Mucosa of descending colon (tissue), 3 donors: Measurements from ENCODE around the gene PBX2. TPM values are rescaled to one million over a fixed set of nuclear protein-coding genes. Genes with fewer than 3 reads are reported as not detected.
"Not testable (repeated sequence)": the region's sequence is repeated elsewhere in the genome, so short reads cannot be mapped to it uniquely, and the experiment has no call there.

Source experiments
- ATAC-seq: fragments of 200-7000 bp; cut with Tn5 transposase; one replicate; pipeline ENCODE4 v1.9.1; 2020; ENCODE audit warnings: mild to moderate bottlenecking, moderate library complexity
- DNase-seq, 3 donors: peaks; one replicate each; pipeline ENCODE4 v3.0.0-alpha.2; 2020
- H3K36me3 ChIP-seq: fragments of 200-600 bp; one replicate; pipeline ENCODE4 v1.8.0; 2021; ENCODE audit warnings: low read depth, mild to moderate bottlenecking
- H3K4me1 ChIP-seq: fragments of 200-600 bp; one replicate; pipeline ENCODE4 v1.8.0; 2021; ENCODE audit warnings: low read depth, mild to moderate bottlenecking
- H3K4me3 ChIP-seq: fragments of 200-600 bp; one replicate; pipeline ENCODE4 v1.8.0; 2021; ENCODE audit warnings: mild to moderate bottlenecking
- H3K9me3 ChIP-seq: fragments of 200-600 bp; one replicate; pipeline ENCODE4 v1.8.0; 2021; ENCODE audit warnings: mild to moderate bottlenecking
- CTCF ChIP-seq: fragments of 200-600 bp; IDR thresholded peaks from one replicate; pipeline ENCODE4 v1.8.0; 2022; ENCODE audit warnings: antibody characterized with exemption, mild to moderate bottlenecking
- intact Hi-C, 2 donors: fragments of 100-400 bp; cut with DNase I in 1 of 2; cut with micrococcal nuclease in 1 of 2; formaldehyde crosslinking; loops; one replicate each; pipeline versions ENCODE4 v1.11.0 to v1.11.1; 2022; cut with DNase I, micrococcal nuclease
- total RNA-seq, 3 donors: library from RNA; stranded (reverse); fragmentation: NEBNext Ultra II Directional in 2 of 3; extraction: Animal tissue kit (Norgen Biotek cat#: 25700) in 2 of 3; gene quantifications; one replicate each; pipeline versions ENCODE4 v1.2.1 to v1.2.4, GENCODE V29; 2021 to 2023
- donor health status: DM: no; HTN: no; CAD: no; lungs with moderate emphysema.
- donor health status: DM: no; HTN: no; CAD: no.
- donor health status: DM: no; HTN: yes; CAD: no.

PBX2 gene
- total RNA-seq, 3 donors from 2014 or later, result 49.4 to 97.7 (median 53.9) TPM

GRCh38 chr6:32149092-32149755, 40.8 kb downstream of the PBX2 start:
- H3K4me3 ChIP-seq, result no peak overlapping the region
- H3K36me3 ChIP-seq, result no peaks in the 10 kb centered on the region
- intact Hi-C loops, result no loop called here
- ATAC-seq, result no peak
- peaks cover 9% of the 10 kb centered on the region for H3K4me1 ChIP-seq
- no peaks in the 10 kb centered on the region for H3K9me3 ChIP-seq
- TF ChIP-seq CTCF, result no peak
- no peak for DNase-seq

GRCh38 chr6:32148289-32149091, 41.5 kb downstream of the PBX2 start:
- Histone ChIP-seq H3K36me3 (no peaks in the 10 kb centered on the region), H3K4me1 (peaks cover 9% of the 10 kb centered on the region), H3K4me3 (no peak overlapping the region), H3K9me3 (no peaks in the 10 kb centered on the region)
- ATAC-seq (peak; percentile 75), DNase-seq (peak; percentile 74 to 86 (median 82))
- TF ChIP-seq CTCF, result no peak
- intact Hi-C loops, result no loop called here

- intact Hi-C loops, result no loop called here
- no peak for DNase-seq
- Histone ChIP-seq H3K36me3 (no peaks in the 10 kb centered on the region), H3K4me1 (peaks cover 4% of the 10 kb centered on the region), H3K9me3 (no peaks in the 10 kb centered on the region), H3K4me3 (no peak overlapping the region)
- TF ChIP-seq CTCF, result no peak
- ATAC-seq, result no peak
Observed at GRCh38 chr6:32147401-32148132, 42.4 kb downstream of the PBX2 start.

DNA sequence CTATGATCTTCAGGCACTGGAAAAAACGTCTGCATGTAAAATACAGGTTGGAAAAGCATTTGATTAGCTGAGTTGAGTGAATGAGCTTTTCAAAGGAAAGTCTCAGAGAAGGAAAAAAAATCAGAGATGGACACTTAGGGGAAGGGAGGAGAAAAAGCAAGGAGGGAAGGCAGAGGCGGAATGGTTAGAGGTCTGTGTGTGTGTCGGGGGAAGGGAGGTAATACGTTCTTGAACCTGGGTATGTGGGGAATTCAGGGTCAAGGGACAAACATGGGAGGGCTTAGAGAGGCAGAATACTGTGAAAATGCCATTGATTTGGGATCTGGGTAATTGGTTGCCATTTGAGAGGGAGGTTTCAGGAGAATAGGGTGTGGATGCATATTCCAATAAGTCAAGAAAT, 43.3 kb downstream of the PBX2 start:
- no peak for ATAC-seq
- no peak for TF ChIP-seq CTCF
- Histone ChIP-seq H3K4me3 (no peak overlapping the region), H3K4me1 (peaks cover 3% of the 10 kb centered on the region), H3K36me3 (no peaks in the 10 kb centered on the region), H3K9me3 (no peaks in the 10 kb centered on the region)
- intact Hi-C loops, result no loop called here
- DNase-seq, result no peak

DNA sequence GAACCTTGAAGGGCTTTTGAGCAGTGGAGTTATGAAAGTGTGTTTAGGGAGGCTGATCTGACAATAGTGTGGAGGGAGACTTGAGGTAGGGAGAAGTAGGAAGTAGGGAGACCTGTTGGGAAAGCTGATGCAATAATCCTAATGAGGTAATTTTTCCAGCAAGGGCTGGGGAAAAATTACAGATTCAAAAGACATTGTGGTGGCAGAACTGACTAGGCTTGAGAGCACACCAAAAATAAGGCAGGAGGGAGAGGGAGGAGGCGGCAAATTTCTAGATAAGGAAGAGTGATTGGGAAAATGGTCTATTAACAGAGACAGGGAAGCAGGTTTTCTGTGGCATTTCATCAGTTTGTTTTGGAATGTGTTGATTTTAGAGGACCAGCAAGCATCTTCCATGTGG, 43.7 kb downstream of the PBX2 start:
- DNase-seq, result no peak
- H3K36me3 ChIP-seq, result no peaks in the 10 kb centered on the region
- H3K9me3 ChIP-seq, result no peaks in the 10 kb centered on the region
- TF ChIP-seq CTCF, result no peak
- peaks cover 3% of the 10 kb centered on the region for H3K4me1 ChIP-seq
- no peak for ATAC-seq
- H3K4me3 ChIP-seq, result no peak overlapping the region
- intact Hi-C loops, result no loop called here

- H3K36me3 ChIP-seq, H3K4me1 ChIP-seq, H3K9me3 ChIP-seq, H3K4me3 ChIP-seq, intact Hi-C loops: not testable (repeated sequence)
- ATAC-seq, result peak; percentile 80
- peak; percentile 58 to 73 (median 66) for DNase-seq
Observed at GRCh38 chr6:32144238-32144637, 45.8 kb downstream of the PBX2 start.
